KMS-11 (cell line): ENCODE measurements around the gene TBC1D8.
"Not testable (repeated sequence)": the region's sequence is repeated elsewhere in the genome, so short reads cannot be mapped to it uniquely, and the experiment has no call there.

ENCODE experiments used
- H2AFZ ChIP-seq: fragments of 200-600 bp; sonication (generic); 2 replicates; pipeline ENCODE4 v1.6.1; 2016; ENCODE audit warnings: antibody characterized with exemption, mixed run types, low read depth
- H3K27ac ChIP-seq: fragments of 200-600 bp; sonication (generic); 2 replicates; pipeline ENCODE4 v1.6.1; 2016; ENCODE audit warnings: mild to moderate bottlenecking, mixed run types
- H3K27me3 ChIP-seq: fragments of 200-600 bp; sonication (generic); 2 replicates; pipeline ENCODE4 v1.6.1; 2017; ENCODE audit warnings: mild to moderate bottlenecking, low read depth, mixed run types, moderate library complexity; ENCODE audit not compliant: insufficient read depth
- H3K36me3 ChIP-seq: fragments of 200-600 bp; sonication (generic); 2 replicates; pipeline ENCODE4 v1.6.1; 2017; ENCODE audit warnings: mild to moderate bottlenecking, mixed run types; ENCODE audit not compliant: insufficient read depth
- H3K4me1 ChIP-seq: fragments of 200-600 bp; sonication (generic); 2 replicates; pipeline ENCODE4 v1.6.1; 2016; ENCODE audit warnings: mild to moderate bottlenecking, low read depth, mixed run types; ENCODE audit not compliant: poor library complexity, severe bottlenecking
- H3K4me2 ChIP-seq: fragments of 200-600 bp; sonication (generic); 2 replicates; pipeline ENCODE4 v1.7.0; 2016; ENCODE audit warnings: mild to moderate bottlenecking, mixed run types
- H3K4me3 ChIP-seq: fragments of 200-600 bp; sonication (generic); IDR thresholded peaks from 2 replicates; pipeline ENCODE4 v1.6.1; 2017; ENCODE audit warnings: low read depth, low read length, mixed read lengths; ENCODE audit not compliant: insufficient read depth
- H3K79me2 ChIP-seq: fragments of 200-600 bp; sonication (generic); 2 replicates; pipeline ENCODE4 v1.6.1; 2016; ENCODE audit warnings: low read depth, mixed run types; ENCODE audit not compliant: insufficient read depth
- H3K9ac ChIP-seq: fragments of 200-600 bp; sonication (generic); 2 replicates; pipeline ENCODE4 v1.6.1; 2016; ENCODE audit warnings: mild to moderate bottlenecking, mixed run types
- H4K20me1 ChIP-seq: fragments of 200-600 bp; sonication (generic); 2 replicates; pipeline ENCODE4 v1.6.1; 2016; ENCODE audit warnings: mild to moderate bottlenecking, mixed run types; ENCODE audit not compliant: insufficient read depth
- CTCF ChIP-seq: fragments of 200-600 bp; sonication (generic); conservative IDR thresholded peaks from 2 replicates; pipeline ENCODE4 v1.6.1; 2017; ENCODE audit warnings: low read depth, mild to moderate bottlenecking, antibody characterized with exemption, low read length, moderate library complexity, mixed read lengths

The TBC1D8 gene

GRCh38 chr2:101179982-101180381 is 28.8 kb upstream of the TBC1D8 start:
- no peak for TF ChIP-seq CTCF
- no peaks in the 10 kb centered on the region for H4K20me1 ChIP-seq
- no peak overlapping the region for H3K27ac ChIP-seq
- H2AFZ ChIP-seq, result no peak overlapping the region
- no peaks in the 10 kb centered on the region for H3K4me1 ChIP-seq
- H3K27me3 ChIP-seq, result no peaks in the 10 kb centered on the region
- no peaks in the 10 kb centered on the region for H3K36me3 ChIP-seq
- no peak overlapping the region for H3K4me2 ChIP-seq
- no peak overlapping the region for H3K4me3 ChIP-seq
- no peak overlapping the region for H3K9ac ChIP-seq
- H3K79me2 ChIP-seq, result no peaks in the 10 kb centered on the region

- no peak overlapping the region for H3K27ac ChIP-seq
- no peak overlapping the region for H3K9ac ChIP-seq
- no peaks in the 10 kb centered on the region for H3K36me3 ChIP-seq
- no peaks in the 10 kb centered on the region for H4K20me1 ChIP-seq
- no peak overlapping the region for H3K4me3 ChIP-seq
- H3K27me3 ChIP-seq, result no peaks in the 10 kb centered on the region
- no peaks in the 10 kb centered on the region for H3K4me1 ChIP-seq
- H3K4me2 ChIP-seq, result no peak overlapping the region
- TF ChIP-seq CTCF, result no peak
- H3K79me2 ChIP-seq, result no peaks in the 10 kb centered on the region
- no peak overlapping the region for H2AFZ ChIP-seq
Measured at GRCh38 chr2:101176803-101177202, 25.6 kb upstream of the TBC1D8 start.

GRCh38 chr2:101175991-101176390 is 24.8 kb upstream of the TBC1D8 start:
- no peak overlapping the region for H3K4me2 ChIP-seq
- H3K36me3 ChIP-seq, result no peaks in the 10 kb centered on the region
- H3K4me3 ChIP-seq, result no peak overlapping the region
- no peak overlapping the region for H3K27ac ChIP-seq
- H3K4me1 ChIP-seq, result no peaks in the 10 kb centered on the region
- no peak overlapping the region for H3K9ac ChIP-seq
- no peaks in the 10 kb centered on the region for H4K20me1 ChIP-seq
- TF ChIP-seq CTCF, result no peak
- H3K79me2 ChIP-seq, result no peaks in the 10 kb centered on the region
- H2AFZ ChIP-seq, result no peak overlapping the region
- H3K27me3 ChIP-seq, result no peaks in the 10 kb centered on the region

DNA sequence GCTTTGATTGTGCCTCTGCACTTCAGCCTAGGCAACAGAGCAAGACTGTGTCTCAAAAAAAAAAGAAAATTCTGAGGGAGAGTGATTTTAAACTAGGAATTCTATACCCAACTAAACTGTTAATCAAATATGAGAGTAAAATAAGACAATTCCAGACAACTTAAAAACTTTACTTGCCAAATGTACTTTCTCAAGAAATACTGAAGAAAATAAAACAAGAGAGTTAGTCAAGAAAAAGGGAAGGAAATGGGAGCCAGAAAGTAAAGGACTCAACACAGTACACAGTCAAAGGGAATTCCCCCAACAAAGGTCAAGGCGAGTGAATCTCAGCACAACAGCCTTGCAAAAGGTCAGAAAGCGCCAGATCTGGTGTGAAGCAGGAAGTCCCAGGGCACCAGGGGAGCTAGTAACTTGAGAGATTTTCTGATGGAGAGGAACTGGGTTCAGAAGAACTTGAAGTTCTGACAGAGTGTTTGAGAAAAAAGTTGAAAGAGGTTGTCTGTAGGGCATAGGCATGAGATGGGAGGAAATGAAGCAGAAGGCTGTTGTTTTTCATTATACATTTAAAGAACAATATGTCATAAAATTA is 22.6 kb upstream of the TBC1D8 start:
- Histone ChIP-seq H3K4me2 (no peak overlapping the region), H3K27me3 (no peaks in the 10 kb centered on the region), H3K27ac (no peak overlapping the region), H2AFZ (no peak overlapping the region), H3K36me3 (no peaks in the 10 kb centered on the region), H4K20me1 (no peaks in the 10 kb centered on the region), H3K9ac (no peak overlapping the region), H3K4me1 (no peaks in the 10 kb centered on the region), H3K4me3 (no peak overlapping the region), H3K79me2 (no peaks in the 10 kb centered on the region)
- TF ChIP-seq CTCF, result no peak

- H2AFZ ChIP-seq, H3K36me3 ChIP-seq, H3K9ac ChIP-seq, H3K27me3 ChIP-seq, H4K20me1 ChIP-seq, H3K27ac ChIP-seq, H3K4me1 ChIP-seq, H3K79me2 ChIP-seq, H3K4me3 ChIP-seq, H3K4me2 ChIP-seq: not testable (repeated sequence)
Measured at GRCh38 chr2:101169822-101170221, 18.6 kb upstream of the TBC1D8 start.
